ENCODE data around the gene PPFIBP1.

The PPFIBP1 gene

DNA sequence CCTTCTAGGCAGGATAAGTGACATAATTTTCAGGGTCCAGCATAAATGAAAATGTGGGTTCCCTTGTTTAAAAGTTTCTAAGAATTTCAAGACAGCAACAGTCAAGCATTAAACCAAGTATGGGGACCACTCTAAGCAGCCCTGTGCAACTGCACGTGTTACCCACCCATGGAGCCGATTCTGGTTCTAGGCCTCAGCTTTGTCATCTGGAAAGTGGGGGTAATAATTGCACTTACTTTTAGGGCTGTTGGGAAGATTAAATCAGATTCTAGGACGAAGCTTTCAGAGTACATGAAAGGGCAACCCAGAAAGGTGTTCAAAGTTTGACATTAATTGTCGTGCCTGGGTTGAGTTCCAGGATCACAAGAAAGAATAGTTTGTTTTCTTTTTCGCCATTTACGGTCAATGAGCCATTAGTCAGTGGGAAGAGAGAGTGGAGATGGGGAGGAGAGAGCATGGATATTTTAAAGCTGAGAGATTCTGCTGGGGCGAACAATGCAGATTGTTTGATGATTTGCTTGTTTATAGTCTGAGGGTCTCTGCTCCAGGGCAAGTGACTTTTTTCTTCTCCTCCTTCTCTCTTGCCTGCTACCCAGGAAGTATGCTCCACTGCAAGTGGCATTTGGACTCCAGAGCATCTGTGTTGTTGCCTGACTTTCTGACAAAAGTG, 10.7 kb upstream of the PPFIBP1 start:
- no peak for DNase-seq

DNA sequence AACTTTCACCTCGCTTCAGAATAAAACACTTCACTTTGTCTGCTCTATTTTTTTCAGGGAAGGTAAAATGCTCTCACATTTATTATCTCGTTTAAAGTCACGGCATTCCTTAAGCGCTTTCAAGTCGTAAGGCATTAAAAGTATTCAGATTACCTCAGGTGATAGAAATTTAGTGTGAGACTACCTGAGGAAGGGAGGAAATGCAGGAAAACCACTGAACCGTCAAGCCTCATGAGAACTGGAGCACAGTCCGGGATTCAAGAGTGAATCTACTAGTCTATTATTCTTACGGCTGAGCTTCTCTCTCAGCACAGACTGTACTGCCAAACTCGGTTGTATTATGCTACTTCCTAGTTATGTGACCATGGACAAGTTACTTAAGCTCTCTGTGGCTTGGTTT, 8.3 kb upstream of the PPFIBP1 start:
- no peak for DNase-seq

- no peak for DNase-seq
These were observed 7.4 kb upstream of the PPFIBP1 start for GRCh38 chr12:27516625-27517024.

DNA sequence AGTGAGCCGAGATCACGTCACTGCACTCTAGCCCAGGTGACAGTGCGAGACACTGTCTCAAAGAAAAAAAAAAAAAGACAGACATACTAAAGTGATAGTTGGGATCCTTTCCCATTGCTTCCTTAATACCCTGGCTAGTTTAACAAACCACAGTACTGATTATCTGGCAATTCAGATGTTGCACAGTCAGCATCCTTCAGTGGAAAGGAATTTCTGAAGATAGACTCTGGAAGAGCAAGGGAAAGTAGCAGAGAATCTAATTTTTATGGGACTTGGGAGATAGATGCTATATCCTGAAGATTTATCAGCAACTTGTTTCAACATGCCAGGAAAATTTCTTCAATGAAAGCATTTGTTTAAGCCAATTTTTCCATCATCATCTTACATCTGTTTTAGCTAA, 6.5 kb upstream of the PPFIBP1 start:
- DNase-seq = no peak

- DNase-seq = no peak
These were observed 5.9 kb upstream of the PPFIBP1 start for GRCh38 chr12:27517961-27518665.

DNA sequence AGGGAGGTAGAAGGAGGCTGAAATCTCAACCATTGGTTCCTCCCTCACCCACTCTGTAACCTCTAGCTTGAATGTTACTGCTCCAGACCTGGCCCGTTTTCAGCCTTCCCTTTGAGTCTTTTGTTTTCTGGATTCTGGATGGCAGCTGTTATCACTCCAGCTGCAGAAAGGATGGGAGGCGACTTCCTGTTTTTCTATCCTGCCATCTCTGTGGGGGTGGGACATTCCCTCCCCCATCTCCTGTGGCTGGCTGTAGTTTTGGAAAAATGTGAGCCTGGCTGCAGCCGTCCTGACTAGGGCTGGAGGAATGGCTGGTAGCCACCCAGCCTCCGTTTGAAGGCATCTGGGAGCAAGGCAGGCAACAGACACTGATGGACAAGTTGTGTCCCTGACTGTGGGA, 2.9 kb upstream of the PPFIBP1 start:
- DNase-seq = no peak

- DNase-seq = no peak
These were observed 2.0 kb upstream of the PPFIBP1 start for GRCh38 chr12:27521981-27522380.

DNA sequence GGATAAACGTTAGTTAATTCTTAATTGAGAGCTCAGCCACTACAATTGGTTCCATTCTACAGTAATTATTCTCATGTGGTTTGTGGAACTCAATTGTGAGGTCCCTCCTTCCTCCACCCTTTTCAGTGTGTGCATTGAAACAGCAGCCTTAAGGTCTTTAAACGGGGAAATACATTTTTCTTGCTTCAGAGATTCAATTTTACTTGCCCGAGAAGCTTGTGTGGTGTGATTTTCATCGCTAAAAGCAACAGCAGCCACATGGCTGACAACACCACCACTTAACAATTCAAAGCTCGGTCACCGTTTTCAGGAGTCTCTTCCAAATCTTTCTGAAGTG, 733 bp upstream of the PPFIBP1 start:
- DNase-seq = no peak

- DNase-seq = no peak
These were observed 459 bp downstream of the PPFIBP1 start for GRCh38 chr12:27524494-27524835.

DNA sequence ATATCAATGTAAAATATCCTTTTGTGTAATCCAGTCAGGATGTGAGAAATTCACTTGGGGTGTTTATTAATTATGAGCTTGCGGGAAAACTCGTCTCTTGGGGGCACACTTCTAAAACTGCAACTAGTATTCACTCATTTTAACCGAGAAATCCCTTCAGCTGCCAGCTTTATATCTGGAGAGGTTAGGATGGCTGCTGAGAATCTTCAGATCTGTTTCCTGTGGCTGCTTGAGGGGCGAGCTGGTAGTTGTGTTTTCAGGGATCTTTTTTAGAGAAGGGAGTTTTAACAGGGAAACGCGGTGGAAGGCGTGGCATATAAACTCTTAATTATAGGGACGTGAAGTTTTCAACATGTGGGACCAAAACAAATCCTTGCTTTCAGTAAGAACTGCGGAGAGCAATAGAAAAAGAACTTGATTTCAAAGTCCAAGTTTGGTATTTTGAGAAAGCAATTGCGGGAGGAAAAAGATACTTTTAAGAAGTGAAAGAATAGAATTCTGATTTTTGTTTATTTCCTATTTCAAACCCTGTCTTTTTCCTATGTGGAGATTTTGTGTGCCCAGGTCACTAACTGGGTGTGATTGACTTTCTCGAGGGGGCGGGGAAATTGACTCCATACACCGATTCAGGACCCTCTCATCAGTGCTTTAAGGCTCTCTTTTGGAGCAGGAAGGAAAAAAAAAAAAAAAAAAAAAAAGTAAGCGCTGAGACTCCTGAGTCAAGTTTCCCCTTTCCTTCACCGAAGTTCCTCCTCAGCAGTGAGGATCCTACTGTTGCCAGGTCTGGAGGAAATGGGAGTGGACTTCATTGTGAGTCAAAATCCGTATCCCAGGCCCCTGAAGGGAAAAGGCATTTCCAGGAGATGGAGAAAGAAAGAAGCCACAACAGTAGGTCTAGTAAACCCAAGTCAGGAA, 1.1 kb downstream of the PPFIBP1 start:
- DNase-seq = no peak

DNA sequence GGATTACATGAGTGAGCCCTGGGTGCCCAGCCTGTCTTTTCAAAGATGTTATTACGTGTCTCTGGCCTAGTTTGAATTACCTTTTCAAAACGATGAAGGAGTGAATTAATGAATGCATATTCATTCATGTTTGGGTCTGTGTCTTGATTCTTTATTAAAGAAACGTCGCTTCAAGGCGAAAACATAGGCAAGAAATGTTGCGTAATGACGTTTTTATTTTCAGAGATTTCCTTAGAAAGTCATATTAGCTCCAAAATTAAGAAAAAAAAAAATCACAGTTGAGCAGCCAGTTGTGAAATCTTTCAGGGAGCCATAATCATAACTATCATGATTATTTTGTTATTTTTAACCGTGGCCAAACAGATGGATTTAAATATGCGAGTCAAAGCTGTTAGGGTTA, 3.5 kb downstream of the PPFIBP1 start:
- no peak for DNase-seq

GRCh38 chr12:27528788-27529187, 4.8 kb downstream of the PPFIBP1 start:
- no peak for DNase-seq

DNA sequence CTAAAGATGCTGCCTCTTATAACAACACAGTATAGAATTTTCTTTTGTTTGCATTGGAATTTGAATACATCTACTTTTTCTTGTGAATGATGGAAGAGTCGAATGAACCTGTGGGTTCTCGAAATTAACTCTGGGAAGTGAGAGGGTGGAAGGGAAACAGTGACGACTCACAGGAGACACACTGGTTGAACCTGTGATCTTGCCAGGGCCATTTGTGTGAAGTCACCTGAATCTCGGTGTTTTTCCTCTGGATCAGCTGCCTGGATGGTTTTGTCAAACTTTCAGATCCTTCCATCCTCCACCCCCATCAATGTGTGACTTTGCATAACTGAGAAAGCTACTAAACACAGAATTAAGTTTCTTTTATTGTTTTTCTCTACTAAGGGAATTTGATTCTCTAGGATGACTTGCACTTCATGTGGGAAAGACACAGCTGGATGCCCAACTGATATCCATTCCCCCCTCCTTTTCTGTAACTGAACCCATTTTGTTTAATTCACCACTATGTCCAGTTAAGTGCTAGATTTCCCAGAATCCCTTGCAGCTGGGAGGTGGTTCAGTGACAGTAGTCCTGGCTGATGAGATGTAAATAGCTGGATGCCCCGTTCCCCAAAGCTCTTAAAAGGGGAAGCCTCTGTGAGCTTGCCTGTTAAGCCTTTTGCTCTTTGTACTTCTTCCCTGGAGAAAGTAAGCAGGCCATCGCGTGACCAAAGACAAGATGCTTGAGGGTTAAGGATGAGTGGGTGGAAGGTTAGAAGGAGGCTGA, 6.3 kb downstream of the PPFIBP1 start:
- no peak for DNase-seq

DNA sequence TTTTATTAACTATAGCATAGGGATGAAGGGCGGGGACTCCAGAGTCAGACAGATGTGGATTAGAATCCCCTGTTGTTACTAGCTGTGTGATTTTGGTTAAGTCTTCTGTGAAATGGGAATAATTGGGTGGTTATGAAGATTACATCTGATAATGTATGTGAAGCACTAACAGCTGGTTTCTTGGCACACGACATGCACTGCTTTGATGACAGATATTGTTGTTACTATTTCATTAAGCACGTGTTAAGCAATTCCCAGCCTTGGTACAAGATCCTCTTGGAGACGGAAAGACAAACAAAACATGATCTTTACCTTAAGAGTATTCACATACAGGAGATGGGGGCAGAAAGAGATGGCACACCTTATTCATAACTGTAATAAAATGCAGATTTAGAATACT, 7.9 kb downstream of the PPFIBP1 start:
- DNase-seq = no peak

- DNase-seq = no peak
These were observed 10.2 kb downstream of the PPFIBP1 start for GRCh38 chr12:27534060-27534764.

DNA sequence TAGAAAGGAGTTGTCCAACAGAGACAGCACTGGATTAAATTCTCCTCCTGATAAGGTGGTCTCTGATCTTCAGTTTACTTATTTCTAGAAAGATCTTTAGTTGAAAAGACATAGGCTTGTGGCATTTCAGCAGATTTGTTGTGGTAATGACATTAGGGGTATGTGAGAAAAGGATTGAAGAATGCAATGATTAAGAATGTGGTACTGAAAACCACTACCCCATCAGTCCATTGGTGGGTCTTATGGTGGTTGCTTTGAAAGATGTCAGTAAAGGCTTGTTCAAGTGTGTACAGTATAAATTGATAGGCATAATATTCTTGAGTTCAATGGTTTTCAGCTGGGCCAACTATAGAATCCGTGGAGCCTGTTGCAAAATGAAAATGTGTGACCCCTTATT, 10.8 kb downstream of the PPFIBP1 start:
- no peak for DNase-seq

- no peak for DNase-seq
These were observed 11.3 kb downstream of the PPFIBP1 start for GRCh38 chr12:27535318-27535717.

DNA sequence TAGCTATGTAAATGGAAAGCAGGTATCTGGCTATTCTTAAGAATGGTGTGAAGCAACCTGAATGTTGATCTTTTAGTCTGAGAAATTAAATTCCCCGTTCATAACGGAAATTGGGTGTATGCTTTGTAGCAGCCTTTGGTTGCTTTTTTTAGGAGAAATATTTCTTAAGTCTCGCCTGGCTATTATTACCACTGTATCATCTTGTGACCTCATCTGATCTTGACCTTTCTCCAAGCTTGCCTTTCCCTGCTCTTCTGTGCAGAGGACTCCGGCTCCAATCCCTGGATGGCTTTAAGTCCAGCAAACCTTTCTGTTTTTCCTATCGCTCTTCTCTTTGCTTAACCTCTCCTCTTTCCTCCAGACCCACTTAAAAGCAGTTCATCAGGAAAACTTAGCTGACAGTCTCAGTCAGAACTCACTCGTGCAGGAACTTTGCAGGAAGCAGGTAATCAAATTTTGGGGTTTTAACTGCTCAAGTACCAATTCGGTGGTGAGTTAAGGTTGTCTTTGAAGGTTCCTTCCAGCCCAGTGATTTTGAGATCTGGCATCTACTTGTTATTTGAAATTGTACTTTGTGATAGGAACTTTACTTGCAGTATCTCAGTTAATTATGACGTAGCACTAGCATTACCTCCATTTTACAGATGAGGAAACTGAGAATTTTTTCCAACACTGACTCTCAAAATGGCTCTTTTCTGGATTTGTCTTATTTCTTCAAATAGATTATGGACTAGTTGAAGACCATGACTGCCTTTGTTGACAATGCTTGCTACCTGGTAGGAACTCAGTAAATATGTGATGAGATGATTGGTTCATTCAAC, 14.1 kb downstream of the PPFIBP1 start:
- DNase-seq = no peak

- no peak for DNase-seq
These were observed 15.2 kb downstream of the PPFIBP1 start for GRCh38 chr12:27539191-27539631.

GRCh38 chr12:27541031-27541719, 17.2 kb downstream of the PPFIBP1 start:
- no peak for DNase-seq

DNA sequence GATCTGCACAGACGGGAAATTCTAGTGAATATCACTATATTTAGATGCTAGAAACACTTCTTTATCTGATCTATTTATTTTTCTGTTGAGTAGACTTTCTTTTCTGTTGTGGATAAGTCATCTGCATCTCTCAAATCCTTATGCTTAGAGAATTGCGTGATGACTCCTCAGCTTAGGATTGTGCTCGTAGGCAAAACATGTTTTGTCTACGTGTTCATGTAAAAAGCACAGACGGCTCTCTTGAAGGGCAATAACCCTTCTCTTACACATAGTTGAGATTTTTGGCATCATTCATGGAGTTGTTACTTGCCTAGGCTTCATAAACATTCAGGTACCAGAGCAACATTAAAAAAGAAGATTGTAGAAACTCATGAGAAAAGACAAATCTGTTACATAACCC, 18.6 kb downstream of the PPFIBP1 start:
- no peak for DNase-seq

All from activated CD4-positive, alpha-beta T cell treated with anti-CD3 and anti-CD28 coated beads, Interleukin-2, amount 50 U/mL, for 1 hour (primary cell).